CD14-positive monocyte (primary cell): Measurements from ENCODE around the gene MMEL1. TPM values are rescaled to one million over a fixed set of nuclear protein-coding genes. Genes with fewer than 3 reads are reported as not detected.

Source experiments
- DNase-seq, 3 donors: peaks; one replicate each; pipeline ENCODE4 v3.0.0-alpha.2; 2011 to 2022
- H2AFZ ChIP-seq: 2 replicates; pipeline ENCODE4 v1.6.0; 2012; ENCODE audit warnings: mild to moderate bottlenecking, low read depth, low read length, inconsistent platforms; ENCODE audit not compliant: insufficient read depth, poor library complexity, severe bottlenecking
- H3K27ac ChIP-seq, 2 donors: 1 replicate in 1 of 2; 2 replicates in 1 of 2; pipeline ENCODE4 v1.5.1; 2012 to 2013; ENCODE audit warnings: low read length in 2 of 2, control low read depth in 1 of 2, inconsistent platforms in 1 of 2, low read depth in 1 of 2, mild to moderate bottlenecking in 1 of 2
- H3K27me3 ChIP-seq, 2 donors: one replicate each; pipeline versions ENCODE4 v1.6.0 to v1.6.1; 2011 to 2013; ENCODE audit warnings: low read length in 2 of 2; ENCODE audit not compliant: control insufficient read depth in 2 of 2, insufficient read depth in 2 of 2
- H3K36me3 ChIP-seq, 2 donors: replicated peaks in 1 of 2; 1 replicate in 1 of 2; 2 replicates in 1 of 2; pipeline versions ENCODE4 v1.5.1 to v1.6.1; 2012 to 2013; ENCODE audit warnings: low read length in 2 of 2, control low read depth in 1 of 2, inconsistent platforms in 1 of 2, mild to moderate bottlenecking in 1 of 2; ENCODE audit not compliant: insufficient read depth in 2 of 2, control insufficient read depth in 1 of 2
- H3K4me1 ChIP-seq, 2 donors: 1 replicate in 1 of 2; 2 replicates in 1 of 2; pipeline versions ENCODE4 v1.5.1 to v1.6.1; 2012 to 2013; ENCODE audit warnings: low read length in 2 of 2, control low read depth in 1 of 2, inconsistent platforms in 1 of 2, mild to moderate bottlenecking in 1 of 2, moderate library complexity in 1 of 2; ENCODE audit not compliant: insufficient read depth in 2 of 2, control insufficient read depth in 1 of 2
- H3K4me2 ChIP-seq: replicated peaks from 2 replicates; pipeline ENCODE3; 2012; ENCODE audit warnings: low read length, moderate library complexity, mild to moderate bottlenecking; ENCODE audit not compliant: poor library complexity, severe bottlenecking; ENCODE audit errors: extremely low read depth
- H3K4me3 ChIP-seq, 3 experiments: fragments of 200-600 bp in 1 of 3; sonication (generic) in 1 of 3; replicated peaks in 1 of 3; 1 replicate in 2 of 3; 2 replicates in 1 of 3; pipeline ENCODE4 v1.5.1; 2011 to 2013; ENCODE audit warnings: low read length in 3 of 3, mild to moderate bottlenecking in 3 of 3, control low read depth in 2 of 3, low read depth in 2 of 3, inconsistent platforms in 1 of 3, moderate library complexity in 1 of 3
- H3K79me2 ChIP-seq: 2 replicates; pipeline ENCODE4 v1.6.0; 2012; ENCODE audit warnings: mild to moderate bottlenecking, control low read depth, inconsistent platforms, low read length, moderate library complexity; ENCODE audit not compliant: insufficient read depth
- H3K9ac ChIP-seq: 2 replicates; pipeline ENCODE4 v1.6.0; 2017; ENCODE audit warnings: low read length, mild to moderate bottlenecking; ENCODE audit not compliant: insufficient read depth, poor library complexity, severe bottlenecking
- H3K9me3 ChIP-seq, 2 donors: replicated peaks in 1 of 2; 1 replicate in 1 of 2; 2 replicates in 1 of 2; pipeline versions ENCODE4 v1.5.1 to v1.6.1; 2012 to 2013; ENCODE audit warnings: low read length in 2 of 2, control low read depth in 1 of 2; ENCODE audit not compliant: control insufficient read depth in 1 of 2, insufficient read depth in 1 of 2
- H4K20me1 ChIP-seq: 2 replicates; pipeline ENCODE4 v1.6.0; 2012; ENCODE audit warnings: mild to moderate bottlenecking, low read length, control low read depth, moderate library complexity; ENCODE audit not compliant: insufficient read depth
- H3K27ac Mint-ChIP-seq, 7 donors: one replicate each; pipeline ENCODE4 v1.8.0; 2020; ENCODE audit warnings: mild to moderate bottlenecking in 7 of 7, mixed read lengths in 7 of 7, moderate library complexity in 6 of 7, inconsistent platforms in 2 of 7
- H3K27me3 Mint-ChIP-seq, 3 donors: one replicate each; pipeline ENCODE4 v1.8.0; 2021 to 2022; ENCODE audit warnings: low read depth in 3 of 3, mild to moderate bottlenecking in 3 of 3, mixed read lengths in 3 of 3, moderate library complexity in 3 of 3, inconsistent platforms in 1 of 3
- H3K36me3 Mint-ChIP-seq, 2 donors: one replicate each; pipeline ENCODE4 v1.8.0; 2020; ENCODE audit warnings: mixed read lengths in 2 of 2, inconsistent platforms in 1 of 2, mild to moderate bottlenecking in 1 of 2
- H3K4me1 Mint-ChIP-seq: one replicate; pipeline ENCODE4 v1.8.0; 2020; ENCODE audit warnings: mild to moderate bottlenecking, mixed read lengths
- H3K4me3 Mint-ChIP-seq, 2 donors: one replicate each; pipeline ENCODE4 v1.8.0; 2020; ENCODE audit warnings: mild to moderate bottlenecking in 2 of 2, mixed read lengths in 2 of 2, moderate library complexity in 1 of 2
- H3K9me3 Mint-ChIP-seq, 7 donors: one replicate each; pipeline ENCODE4 v1.8.0; 2020 to 2022; ENCODE audit warnings: mixed read lengths in 7 of 7, mild to moderate bottlenecking in 6 of 7, moderate library complexity in 6 of 7, inconsistent platforms in 2 of 7
- WGBS: methylation state at CpG from one replicate; pipeline ENCODE4 v1.1.5; 2013; ENCODE audit warnings: missing lambda C conversion rate; ENCODE audit not compliant: insufficient coverage; 5-methylcytosine and 5-hydroxymethylcytosine counted together
- intact Hi-C, 2 donors: fragments of 100-400 bp; cut with micrococcal nuclease; formaldehyde crosslinking; loops; one replicate each; pipeline versions ENCODE4 v1.15.0 to v1.15.1; 2023
- polyA plus RNA-seq, 3 donors: library from polyadenylated mRNA; depleted of rRNA in 1 of 3; unstranded in 2 of 3; stranded (reverse) in 1 of 3; fragments of 300-500 nt in 2 of 3; fragments of >200 nt in 1 of 3; fragmentation: Illumina TruSeq in 2 of 3; gene quantifications; 1 replicate in 2 of 3; 2 replicates in 1 of 3; pipeline ENCODE4 v1.2.3, GENCODE V29; 2012 to 2021
- TF ChIP-seq, protein P1 (sequence below): fragments of 200-600 bp; IDR thresholded peaks from one replicate; pipeline ENCODE4 v1.8.0; 2022; ENCODE audit warnings: antibody characterized with exemption, mild to moderate bottlenecking

MMEL1 gene
- polyA plus RNA-seq, 3 donors, result 1.1 to 4.4 (median 1.9) TPM

GRCh38 chr1:2591233-2591580 is 41.6 kb downstream of the MMEL1 start:
- H4K20me1 ChIP-seq, result no peaks in the 10 kb centered on the region
- H3K27ac ChIP-seq, result no peak overlapping the region
- H3K4me1 Mint-ChIP-seq, result peaks cover 12% of the 10 kb centered on the region
- no peak overlapping the region for H3K4me3 ChIP-seq
- H3K27ac Mint-ChIP-seq, result peak overlapping the region in 1 of 7 donors; percentile 30
- intact Hi-C loops, result no loop called here
- peaks cover 17% of the 10 kb centered on the region in 2 donors for H3K4me1 ChIP-seq
- peaks cover 0 to 4% of the 10 kb centered on the region in 2 donors for H3K36me3 ChIP-seq
- TF ChIP-seq, protein P1, sequence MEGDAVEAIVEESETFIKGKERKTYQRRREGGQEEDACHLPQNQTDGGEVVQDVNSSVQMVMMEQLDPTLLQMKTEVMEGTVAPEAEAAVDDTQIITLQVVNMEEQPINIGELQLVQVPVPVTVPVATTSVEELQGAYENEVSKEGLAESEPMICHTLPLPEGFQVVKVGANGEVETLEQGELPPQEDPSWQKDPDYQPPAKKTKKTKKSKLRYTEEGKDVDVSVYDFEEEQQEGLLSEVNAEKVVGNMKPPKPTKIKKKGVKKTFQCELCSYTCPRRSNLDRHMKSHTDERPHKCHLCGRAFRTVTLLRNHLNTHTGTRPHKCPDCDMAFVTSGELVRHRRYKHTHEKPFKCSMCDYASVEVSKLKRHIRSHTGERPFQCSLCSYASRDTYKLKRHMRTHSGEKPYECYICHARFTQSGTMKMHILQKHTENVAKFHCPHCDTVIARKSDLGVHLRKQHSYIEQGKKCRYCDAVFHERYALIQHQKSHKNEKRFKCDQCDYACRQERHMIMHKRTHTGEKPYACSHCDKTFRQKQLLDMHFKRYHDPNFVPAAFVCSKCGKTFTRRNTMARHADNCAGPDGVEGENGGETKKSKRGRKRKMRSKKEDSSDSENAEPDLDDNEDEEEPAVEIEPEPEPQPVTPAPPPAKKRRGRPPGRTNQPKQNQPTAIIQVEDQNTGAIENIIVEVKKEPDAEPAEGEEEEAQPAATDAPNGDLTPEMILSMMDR, result no peak
- no peak overlapping the region for H3K4me3 Mint-ChIP-seq
- H3K27me3 ChIP-seq, result peaks cover 0 to 8% of the 10 kb centered on the region in 2 donors
- no peak overlapping the region for H3K9ac ChIP-seq
- H3K9me3 Mint-ChIP-seq, result peaks cover 0 to 3% (median 0%) of the 10 kb centered on the region in 7 donors
- no peaks in the 10 kb centered on the region for H3K79me2 ChIP-seq
- H3K36me3 Mint-ChIP-seq, result peaks cover 4 to 6% of the 10 kb centered on the region in 2 donors
- no peak overlapping the region for H2AFZ ChIP-seq
- no peak overlapping the region for H3K4me2 ChIP-seq
- no peaks in the 10 kb centered on the region for H3K9me3 ChIP-seq
- 83% methylated on average over 1 of the region's 5 CpGs for WGBS
- peaks cover 1 to 31% (median 6%) of the 10 kb centered on the region in 3 donors for H3K27me3 Mint-ChIP-seq
- DNase-seq, result no peak

DNA sequence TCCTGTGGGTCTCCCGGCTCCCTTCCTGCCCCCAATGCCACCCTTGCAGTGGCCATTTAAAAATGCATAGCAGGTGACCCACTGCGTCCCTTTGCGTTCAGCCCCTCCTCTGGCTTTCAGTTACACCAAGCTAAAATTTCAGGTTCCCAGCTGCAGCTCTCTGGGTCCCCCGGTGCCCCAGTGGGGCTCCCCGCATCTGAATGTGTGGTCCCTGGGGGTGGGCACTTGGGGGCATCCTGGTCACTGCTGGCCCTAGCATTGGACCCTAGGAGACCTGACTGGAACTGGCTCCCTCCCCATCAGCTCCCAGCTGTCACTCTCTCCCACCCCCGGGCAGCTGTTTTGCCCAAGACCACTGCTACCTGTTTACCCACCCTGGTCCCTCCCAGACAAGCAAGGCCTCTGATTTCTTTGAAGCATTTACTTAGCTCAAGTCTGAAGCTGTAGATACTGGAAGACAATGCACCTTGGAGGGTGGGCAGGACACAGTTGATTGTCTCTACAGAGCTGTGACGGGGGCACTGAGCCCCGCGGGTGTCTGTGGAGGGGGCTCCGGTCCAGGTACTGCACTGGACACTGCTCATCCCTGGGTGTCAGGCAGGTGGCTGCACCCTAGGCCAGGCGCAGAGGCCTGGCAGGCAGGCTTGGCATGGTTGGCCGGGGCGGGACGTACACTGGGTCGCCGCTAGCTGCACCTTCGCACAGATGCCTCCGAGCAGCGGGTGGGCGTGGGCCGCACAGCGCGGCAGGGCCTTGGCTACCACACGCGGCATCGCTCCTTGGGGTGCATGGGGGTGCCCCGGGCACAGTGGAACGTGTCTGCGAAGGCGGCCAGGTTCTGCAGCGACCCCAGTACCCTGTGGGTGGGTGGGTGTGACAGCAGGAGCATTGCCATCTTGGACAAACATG is 42.3 kb downstream of the MMEL1 start:
- H3K4me3 Mint-ChIP-seq, result no peak overlapping the region
- Histone ChIP-seq H3K4me2 (no peak overlapping the region), H4K20me1 (no peaks in the 10 kb centered on the region), H3K27me3 (peaks cover 0 to 8% of the 10 kb centered on the region in 2 donors), H3K9ac (no peak overlapping the region), H3K36me3 (peaks cover 0 to 4% of the 10 kb centered on the region in 2 donors), H3K27ac (no peak overlapping the region), H3K9me3 (no peaks in the 10 kb centered on the region), H3K4me3 (no peak overlapping the region), H3K79me2 (no peaks in the 10 kb centered on the region), H3K4me1 (peaks cover 21 to 22% of the 10 kb centered on the region in 2 donors), H2AFZ (no peak overlapping the region)
- TF ChIP-seq, protein P1, result no peak
- peaks cover 0 to 3% (median 0%) of the 10 kb centered on the region in 7 donors for H3K9me3 Mint-ChIP-seq
- peaks cover 4 to 6% of the 10 kb centered on the region in 2 donors for H3K36me3 Mint-ChIP-seq
- H3K27me3 Mint-ChIP-seq, result peaks cover 0 to 31% (median 6%) of the 10 kb centered on the region in 3 donors
- 96% methylated on average over 17 of the region's 31 CpGs for WGBS
- peaks cover 12% of the 10 kb centered on the region for H3K4me1 Mint-ChIP-seq
- DNase-seq, result no peak
- intact Hi-C loops, result no loop called here
- H3K27ac Mint-ChIP-seq, result peak overlapping the region in 1 of 7 donors; percentile 30
